ENCODE results near the gene EGLN1. TPM values are rescaled to one million over a fixed set of nuclear protein-coding genes. Genes with fewer than 3 reads are reported as not detected.
A peak's percentile ranks its signal among the peaks of the same experiment; 100 is the strongest.

EGLN1 gene
- polyA plus RNA-seq, 1 of the 3 experiments (the other 2 are of a cell fraction) = 10.7 TPM

DNA sequence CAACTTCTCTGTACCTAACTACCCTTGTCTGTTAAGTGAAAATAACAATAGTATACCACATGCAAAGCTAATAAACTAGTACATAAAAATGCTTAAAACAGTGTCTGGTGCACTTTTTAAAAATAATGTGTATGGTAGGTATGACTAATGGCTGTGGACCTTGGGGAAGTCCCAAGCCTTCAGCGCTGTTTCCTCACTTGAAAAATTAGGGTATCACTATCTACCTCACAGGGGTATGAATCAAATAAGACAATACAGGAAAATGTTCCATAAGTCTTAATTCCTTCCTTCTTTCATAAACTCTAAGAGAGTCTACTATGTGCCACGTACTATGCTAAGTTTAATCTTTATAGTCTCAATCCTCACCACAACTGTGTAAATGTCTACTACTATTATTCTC lies 32.0 kb downstream of the EGLN1 start:
- H3K27ac ChIP-seq (ENCODE audit: low read depth in 2 of 2, low read length in 1 of 2) = peak overlapping the region; percentile 12 to 79; a peak in 3 of 4 replicates
- CTCF ChIA-PET = interaction anchor here (1.0 kb wide), 1 partner anchor 35 kb away, joined by 3 read pairs; no protein-coding TSS in a partner anchor
- WGBS (ENCODE audit: low lambda C conversion rate) = 17% methylated on average over 2 of the region's 2 CpGs
- no peak for TF ChIP-seq RAD21 (IDR thresholded peaks at IDR 0.05; ENCODE audit: low read length)
- TF ChIP-seq, protein P1, sequence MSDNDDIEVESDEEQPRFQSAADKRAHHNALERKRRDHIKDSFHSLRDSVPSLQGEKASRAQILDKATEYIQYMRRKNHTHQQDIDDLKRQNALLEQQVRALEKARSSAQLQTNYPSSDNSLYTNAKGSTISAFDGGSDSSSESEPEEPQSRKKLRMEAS (IDR thresholded peaks at IDR 0.05; ENCODE audit: low read depth) = no peak
- no peak for TF ChIP-seq EZH2phosphoT487 (IDR thresholded peaks at IDR 0.05; ENCODE audit: borderline replicate concordance, low read depth)
- no peak for TF ChIP-seq GABPA (IDR thresholded peaks at IDR 0.05; ENCODE audit: low read depth)
- TF ChIP-seq, protein P2, sequence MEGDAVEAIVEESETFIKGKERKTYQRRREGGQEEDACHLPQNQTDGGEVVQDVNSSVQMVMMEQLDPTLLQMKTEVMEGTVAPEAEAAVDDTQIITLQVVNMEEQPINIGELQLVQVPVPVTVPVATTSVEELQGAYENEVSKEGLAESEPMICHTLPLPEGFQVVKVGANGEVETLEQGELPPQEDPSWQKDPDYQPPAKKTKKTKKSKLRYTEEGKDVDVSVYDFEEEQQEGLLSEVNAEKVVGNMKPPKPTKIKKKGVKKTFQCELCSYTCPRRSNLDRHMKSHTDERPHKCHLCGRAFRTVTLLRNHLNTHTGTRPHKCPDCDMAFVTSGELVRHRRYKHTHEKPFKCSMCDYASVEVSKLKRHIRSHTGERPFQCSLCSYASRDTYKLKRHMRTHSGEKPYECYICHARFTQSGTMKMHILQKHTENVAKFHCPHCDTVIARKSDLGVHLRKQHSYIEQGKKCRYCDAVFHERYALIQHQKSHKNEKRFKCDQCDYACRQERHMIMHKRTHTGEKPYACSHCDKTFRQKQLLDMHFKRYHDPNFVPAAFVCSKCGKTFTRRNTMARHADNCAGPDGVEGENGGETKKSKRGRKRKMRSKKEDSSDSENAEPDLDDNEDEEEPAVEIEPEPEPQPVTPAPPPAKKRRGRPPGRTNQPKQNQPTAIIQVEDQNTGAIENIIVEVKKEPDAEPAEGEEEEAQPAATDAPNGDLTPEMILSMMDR (IDR thresholded peaks at IDR 0.05) = no peak
- TF ChIP-seq FOXJ3 (CRISPR knock-in tag; IDR thresholded peaks at IDR 0.05) = no peak
- no peak for TF ChIP-seq MEF2A (IDR thresholded peaks at IDR 0.05; ENCODE audit: borderline replicate concordance, low read depth)
- TF ChIP-seq FOSL2 (IDR thresholded peaks at IDR 0.05; ENCODE audit: borderline replicate concordance, low read depth) = peak; percentile 68
- TF ChIP-seq, protein P3, sequence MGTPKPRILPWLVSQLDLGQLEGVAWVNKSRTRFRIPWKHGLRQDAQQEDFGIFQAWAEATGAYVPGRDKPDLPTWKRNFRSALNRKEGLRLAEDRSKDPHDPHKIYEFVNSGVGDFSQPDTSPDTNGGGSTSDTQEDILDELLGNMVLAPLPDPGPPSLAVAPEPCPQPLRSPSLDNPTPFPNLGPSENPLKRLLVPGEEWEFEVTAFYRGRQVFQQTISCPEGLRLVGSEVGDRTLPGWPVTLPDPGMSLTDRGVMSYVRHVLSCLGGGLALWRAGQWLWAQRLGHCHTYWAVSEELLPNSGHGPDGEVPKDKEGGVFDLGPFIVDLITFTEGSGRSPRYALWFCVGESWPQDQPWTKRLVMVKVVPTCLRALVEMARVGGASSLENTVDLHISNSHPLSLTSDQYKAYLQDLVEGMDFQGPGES (IDR thresholded peaks at IDR 0.05; ENCODE audit: low read depth, low read length) = no peak
- peak; percentile 43; the same call in 1 of the 2 replicates for TF ChIP-seq POLR2AphosphoS5 (IDR thresholded peaks at IDR 0.05; ENCODE audit: low read depth, low read length)
- peak; percentile 77 for TF ChIP-seq JUND (IDR thresholded peaks at IDR 0.05)
- no peak for TF ChIP-seq TAF1 (IDR thresholded peaks at IDR 0.05; ENCODE audit: borderline replicate concordance, low read depth, low read length)
- no peak for TF ChIP-seq TEAD4 (IDR thresholded peaks at IDR 0.05; ENCODE audit: borderline replicate concordance, insufficient read depth)
- TF ChIP-seq, protein P4, sequence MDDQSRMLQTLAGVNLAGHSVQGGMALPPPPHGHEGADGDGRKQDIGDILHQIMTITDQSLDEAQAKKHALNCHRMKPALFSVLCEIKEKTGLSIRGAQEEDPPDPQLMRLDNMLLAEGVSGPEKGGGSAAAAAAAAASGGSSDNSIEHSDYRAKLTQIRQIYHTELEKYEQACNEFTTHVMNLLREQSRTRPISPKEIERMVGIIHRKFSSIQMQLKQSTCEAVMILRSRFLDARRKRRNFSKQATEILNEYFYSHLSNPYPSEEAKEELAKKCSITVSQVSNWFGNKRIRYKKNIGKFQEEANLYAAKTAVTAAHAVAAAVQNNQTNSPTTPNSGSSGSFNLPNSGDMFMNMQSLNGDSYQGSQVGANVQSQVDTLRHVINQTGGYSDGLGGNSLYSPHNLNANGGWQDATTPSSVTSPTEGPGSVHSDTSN (IDR thresholded peaks at IDR 0.05) = peak; percentile 89
- TF ChIP-seq NRF1 (IDR thresholded peaks at IDR 0.05; ENCODE audit: low read depth, low read length) = no peak
- TF ChIP-seq RCOR1 (IDR thresholded peaks at IDR 0.05; ENCODE audit: low read length) = no peak
- TF ChIP-seq CHD2 (IDR thresholded peaks at IDR 0.05; ENCODE audit: low read length, partially characterized antibody) = no peak
- TF ChIP-seq MXI1 (IDR thresholded peaks at IDR 0.05; ENCODE audit: low read depth, low read length) = no peak
- TF ChIP-seq, protein P5, sequence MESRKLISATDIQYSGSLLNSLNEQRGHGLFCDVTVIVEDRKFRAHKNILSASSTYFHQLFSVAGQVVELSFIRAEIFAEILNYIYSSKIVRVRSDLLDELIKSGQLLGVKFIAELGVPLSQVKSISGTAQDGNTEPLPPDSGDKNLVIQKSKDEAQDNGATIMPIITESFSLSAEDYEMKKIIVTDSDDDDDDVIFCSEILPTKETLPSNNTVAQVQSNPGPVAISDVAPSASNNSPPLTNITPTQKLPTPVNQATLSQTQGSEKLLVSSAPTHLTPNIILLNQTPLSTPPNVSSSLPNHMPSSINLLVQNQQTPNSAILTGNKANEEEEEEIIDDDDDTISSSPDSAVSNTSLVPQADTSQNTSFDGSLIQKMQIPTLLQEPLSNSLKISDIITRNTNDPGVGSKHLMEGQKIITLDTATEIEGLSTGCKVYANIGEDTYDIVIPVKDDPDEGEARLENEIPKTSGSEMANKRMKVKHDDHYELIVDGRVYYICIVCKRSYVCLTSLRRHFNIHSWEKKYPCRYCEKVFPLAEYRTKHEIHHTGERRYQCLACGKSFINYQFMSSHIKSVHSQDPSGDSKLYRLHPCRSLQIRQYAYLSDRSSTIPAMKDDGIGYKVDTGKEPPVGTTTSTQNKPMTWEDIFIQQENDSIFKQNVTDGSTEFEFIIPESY (IDR thresholded peaks at IDR 0.05; ENCODE audit: borderline replicate concordance, low read depth) = no peak
- peak in 1 of 2 experiments; percentile 66; a peak in 1 of 4 replicates for TF ChIP-seq EP300 (IDR thresholded peaks at IDR 0.05; ENCODE audit: borderline replicate concordance in 1 of 2, low read depth in 1 of 2, low read length in 1 of 2)
- TF ChIP-seq TCF12 (IDR thresholded peaks at IDR 0.05) = peak; percentile 67
- no peak for TF ChIP-seq SMC3 (IDR thresholded peaks at IDR 0.05; ENCODE audit: low read depth, low read length)
- TF ChIP-seq, protein P6, sequence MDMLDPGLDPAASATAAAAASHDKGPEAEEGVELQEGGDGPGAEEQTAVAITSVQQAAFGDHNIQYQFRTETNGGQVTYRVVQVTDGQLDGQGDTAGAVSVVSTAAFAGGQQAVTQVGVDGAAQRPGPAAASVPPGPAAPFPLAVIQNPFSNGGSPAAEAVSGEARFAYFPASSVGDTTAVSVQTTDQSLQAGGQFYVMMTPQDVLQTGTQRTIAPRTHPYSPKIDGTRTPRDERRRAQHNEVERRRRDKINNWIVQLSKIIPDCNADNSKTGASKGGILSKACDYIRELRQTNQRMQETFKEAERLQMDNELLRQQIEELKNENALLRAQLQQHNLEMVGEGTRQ (IDR thresholded peaks at IDR 0.05; ENCODE audit: borderline replicate concordance, low read depth, low read length) = no peak

More for the DNA sequence above, 32.0 kb downstream of the EGLN1 start:
- no peak overlapping the region for H2AFZ ChIP-seq (ENCODE audit: low read depth)
- H4K20me1 ChIP-seq (ENCODE audit: insufficient read depth) = no peaks in the 10 kb centered on the region
- no peaks in the 10 kb centered on the region for H3K9me3 ChIP-seq
- H3K36me3 ChIP-seq (replicated peaks in 1 of 2; ENCODE audit: control insufficient read depth in 1 of 2, insufficient read depth in 2 of 2, low read length in 1 of 2) = no peaks in the 10 kb centered on the region
- H3F3A ChIP-seq (replicated peaks; ENCODE audit: insufficient read depth) = peaks cover 30% of the 10 kb centered on the region
- H3K9ac ChIP-seq = peak overlapping the region; percentile 16; the same call in 1 of the 2 replicates
- no peaks in the 10 kb centered on the region for H3K9me2 ChIP-seq
- peak overlapping the region; percentile 32 for H3K4me2 ChIP-seq
- peaks cover 13 to 37% of the 10 kb centered on the region in 2 experiments for H3K4me1 ChIP-seq (ENCODE audit: control insufficient read depth in 1 of 2, insufficient read depth in 2 of 2, low read depth in 1 of 2, low read length in 1 of 2)
- H3K27me3 ChIP-seq (ENCODE audit: insufficient read depth) = no peaks in the 10 kb centered on the region
- POLR2A ChIA-PET = no interaction called here
- H3K79me2 ChIP-seq (ENCODE audit: insufficient read depth) = peaks cover 93% of the 10 kb centered on the region
- no peak overlapping the region for H3K4me3 ChIP-seq (ENCODE audit: low read depth in 2 of 2, low read length in 1 of 2)
- no peak for DNase-seq

Measured in SK-N-SH (cell line).